NCI-H526 (cell line): ENCODE results near the gene SBF2.
"Not testable (repeated sequence)": the region's sequence is repeated elsewhere in the genome, so short reads cannot be mapped to it uniquely, and the experiment has no call there.

Experiments used
- DNase-seq, 2 experiments: peaks; one replicate each; lab custom pipeline; 2025; lab: John Stamatoyannopoulos, UW

Gene SBF2

DNA sequence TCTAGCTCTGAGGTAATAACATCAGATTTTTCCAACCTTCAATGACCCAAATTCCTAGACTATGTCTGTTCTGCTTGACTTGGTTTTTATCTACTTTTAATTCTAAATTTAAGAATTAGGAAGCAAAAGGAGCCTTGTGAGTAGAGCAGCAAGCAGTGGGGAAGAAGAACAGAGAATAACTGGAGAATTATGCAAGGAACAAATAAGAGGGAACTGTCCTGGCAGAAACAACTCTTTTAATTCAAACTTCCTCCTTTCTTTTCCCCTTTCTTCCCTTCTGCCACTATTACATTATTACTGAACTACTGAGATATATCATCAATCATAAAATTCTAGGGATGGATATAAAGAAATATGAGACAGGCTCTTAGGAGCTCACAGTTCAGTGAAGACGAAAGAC lies 276.1 kb downstream of the SBF2 start:
- no peak for DNase-seq

DNA sequence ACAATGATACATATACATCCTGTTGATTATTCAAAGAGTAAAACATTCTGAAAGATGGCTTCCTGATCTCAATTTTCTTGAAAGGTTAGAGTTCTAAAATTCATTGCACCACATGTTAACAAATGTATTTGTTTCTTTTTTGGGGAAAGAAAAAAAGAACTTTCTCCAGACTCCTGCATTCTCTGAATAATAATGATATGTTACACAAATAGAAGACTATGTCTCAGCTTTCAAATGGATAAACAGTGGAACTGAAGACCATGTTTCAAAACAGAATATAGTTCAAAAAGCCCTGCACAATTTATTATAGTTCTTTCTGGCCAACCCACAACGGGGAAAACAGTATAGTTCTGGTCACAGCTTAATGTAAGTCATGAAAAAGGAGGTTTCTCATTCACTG lies 277.0 kb downstream of the SBF2 start:
- DNase-seq = no peak

DNA sequence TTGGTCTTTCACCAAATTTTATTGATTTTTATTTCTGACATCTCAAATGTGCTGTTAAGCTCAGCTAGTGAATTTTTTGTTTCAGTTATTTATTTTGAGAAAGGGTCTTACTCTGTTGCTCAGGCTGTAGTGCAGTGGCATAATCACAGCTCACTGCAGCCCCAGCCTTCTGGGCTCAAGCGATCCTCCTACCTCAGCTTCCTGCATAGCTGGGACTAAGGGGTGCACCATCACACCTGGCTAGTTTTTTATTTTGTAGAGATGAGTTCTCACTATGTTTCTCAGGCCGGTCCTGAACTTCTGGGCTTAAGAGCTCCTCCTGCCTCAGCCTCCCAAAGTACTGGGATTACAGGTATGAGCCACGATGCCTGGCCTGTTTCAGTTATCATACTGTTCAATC lies 282.0 kb downstream of the SBF2 start:
- DNase-seq = no peak

DNA sequence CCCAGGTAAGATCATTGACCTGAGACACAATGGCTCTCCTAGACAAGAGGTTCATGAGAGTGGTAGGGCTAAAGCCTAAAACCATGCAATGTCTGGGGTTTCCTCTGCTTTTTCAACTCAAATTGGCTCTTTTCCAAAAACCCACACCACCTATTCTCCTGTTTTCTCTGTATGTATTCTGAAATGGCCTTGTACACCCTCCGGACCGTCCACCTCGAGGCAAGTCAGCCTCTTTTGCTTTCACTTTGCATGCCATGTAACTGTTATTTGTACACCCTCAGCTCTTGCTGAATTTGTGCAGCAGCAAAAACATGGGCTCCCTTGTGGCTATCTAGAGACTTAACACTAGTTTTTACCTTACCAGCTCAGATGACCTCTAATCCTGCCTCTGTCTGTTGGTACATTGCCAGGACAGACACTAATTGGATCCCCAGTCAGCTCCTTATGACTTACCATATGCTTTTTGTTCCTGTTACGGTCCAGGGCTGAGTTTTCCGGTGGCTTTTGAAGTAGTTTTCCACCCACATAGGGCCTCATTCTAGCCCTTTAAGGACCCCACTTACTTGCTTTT lies 288.0 kb downstream of the SBF2 start:
- DNase-seq = no peak

DNA sequence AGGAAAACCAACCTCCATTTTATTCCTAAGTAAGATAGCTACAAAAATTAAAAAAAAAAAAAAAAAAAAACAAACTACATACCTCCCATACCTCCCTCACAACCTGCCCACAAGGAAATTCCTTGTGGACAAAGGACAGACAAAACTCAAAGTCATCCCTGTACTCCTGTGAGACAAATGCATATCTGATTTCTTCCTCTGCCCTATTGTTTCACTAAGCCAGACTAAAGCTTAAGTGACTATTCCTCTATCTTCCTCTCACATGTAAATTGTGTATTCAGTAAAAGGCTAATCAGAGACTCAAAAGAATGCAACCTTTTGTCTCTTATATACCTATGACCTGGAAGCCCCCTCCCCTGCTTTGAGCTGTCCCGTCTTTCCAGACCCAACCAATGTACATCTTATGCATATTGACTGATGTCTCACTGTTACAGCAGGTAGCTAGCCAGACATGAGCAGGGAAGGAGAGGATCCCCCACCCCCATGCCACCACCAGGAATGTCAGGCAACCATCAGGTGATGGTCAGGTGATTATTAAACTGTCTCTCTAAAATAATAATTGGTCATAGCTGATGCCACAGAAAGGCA lies 289.4 kb downstream of the SBF2 start:
- no peak for DNase-seq

DNA sequence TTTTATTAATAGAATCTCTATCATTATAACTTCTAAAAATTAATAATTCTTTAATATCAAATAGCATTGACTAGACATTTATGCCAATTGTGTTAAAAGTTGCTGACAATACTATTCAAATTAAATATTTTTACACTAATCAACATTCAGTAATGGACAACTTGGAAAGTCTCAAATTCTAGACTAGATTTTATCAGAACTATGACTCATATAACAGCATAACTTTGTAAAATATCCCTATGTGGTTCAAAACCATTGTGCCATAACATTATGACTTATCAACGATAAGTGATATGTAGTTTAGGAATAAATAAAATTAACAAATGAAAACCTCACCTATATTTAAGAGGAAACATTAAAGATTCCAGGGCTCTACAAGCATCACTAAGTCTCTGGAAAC lies 291.8 kb downstream of the SBF2 start:
- DNase-seq = no peak

DNA sequence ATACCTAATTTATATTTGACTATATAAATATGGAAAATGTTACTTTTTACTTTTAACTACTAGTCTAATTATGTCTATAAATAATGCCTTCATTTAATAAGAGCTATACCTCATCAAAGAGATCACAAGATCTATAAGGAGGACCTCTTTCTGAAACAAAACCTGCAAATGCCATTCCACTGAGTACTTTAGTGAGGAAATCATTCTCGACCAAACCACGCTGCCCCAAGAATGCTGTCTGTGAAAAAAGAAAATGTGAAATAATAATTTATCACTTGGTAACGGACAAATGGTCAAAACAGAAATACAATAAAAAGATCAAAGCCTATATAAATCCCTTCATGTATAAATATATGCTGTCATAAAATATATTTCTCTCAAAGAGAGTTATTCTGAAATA lies 301.7 kb downstream of the SBF2 start:
- DNase-seq = no peak

DNA sequence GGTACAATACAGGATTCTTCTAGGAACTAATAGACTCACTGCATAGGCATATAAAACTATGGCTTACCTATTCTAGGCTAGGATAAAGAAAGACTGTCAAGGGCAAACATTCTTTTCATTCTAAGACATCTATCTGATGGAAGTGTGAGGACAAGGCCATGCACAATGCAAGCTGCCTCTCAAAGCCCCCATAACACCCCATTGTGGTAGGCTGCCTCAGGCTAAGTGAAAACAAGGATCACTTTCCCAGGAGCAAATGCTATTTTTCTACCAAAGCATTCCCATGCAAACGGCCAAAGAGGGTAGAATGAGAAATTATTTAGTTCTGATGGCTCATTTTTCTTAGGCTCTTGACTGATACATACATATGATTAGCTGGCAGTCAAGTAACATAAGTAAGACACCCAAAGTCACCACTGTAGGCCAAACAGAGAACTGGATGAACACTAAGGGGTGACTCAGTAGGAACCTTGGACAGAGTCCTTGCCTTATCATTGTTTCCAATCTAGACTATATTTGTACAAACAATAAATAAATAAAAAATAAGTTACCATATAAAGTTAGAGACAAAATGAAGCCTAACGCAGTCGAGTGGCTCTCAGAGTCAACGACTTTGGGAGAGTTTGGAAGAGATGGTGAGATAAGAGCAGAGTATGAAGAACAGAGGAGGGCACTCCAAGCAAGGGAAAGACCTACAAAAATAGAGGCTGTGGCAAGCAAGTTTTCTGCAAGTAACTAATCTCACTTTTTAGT lies 303.6 kb downstream of the SBF2 start:
- peak in 1 of 2 experiments; percentile 4 for DNase-seq

DNA sequence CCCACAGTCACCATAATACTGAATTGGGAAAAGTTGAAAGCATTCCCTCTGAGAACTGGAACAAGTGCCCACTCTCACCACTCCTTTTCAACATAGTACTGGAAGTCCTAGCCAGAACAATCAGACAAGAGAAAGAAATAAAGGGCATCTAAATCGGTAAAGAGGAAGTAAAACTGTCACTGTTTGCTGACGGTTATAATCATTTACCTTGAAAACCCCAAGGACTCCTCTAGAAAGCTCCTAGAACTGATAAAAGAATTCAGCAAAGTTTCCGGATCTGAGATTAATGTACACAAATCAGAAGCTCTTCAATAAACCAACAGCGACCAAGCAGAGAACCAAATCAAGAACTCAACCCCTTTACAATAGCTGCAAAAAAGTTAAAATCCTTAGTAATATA lies 306.7 kb downstream of the SBF2 start:
- DNase-seq = not testable (repeated sequence)

DNA sequence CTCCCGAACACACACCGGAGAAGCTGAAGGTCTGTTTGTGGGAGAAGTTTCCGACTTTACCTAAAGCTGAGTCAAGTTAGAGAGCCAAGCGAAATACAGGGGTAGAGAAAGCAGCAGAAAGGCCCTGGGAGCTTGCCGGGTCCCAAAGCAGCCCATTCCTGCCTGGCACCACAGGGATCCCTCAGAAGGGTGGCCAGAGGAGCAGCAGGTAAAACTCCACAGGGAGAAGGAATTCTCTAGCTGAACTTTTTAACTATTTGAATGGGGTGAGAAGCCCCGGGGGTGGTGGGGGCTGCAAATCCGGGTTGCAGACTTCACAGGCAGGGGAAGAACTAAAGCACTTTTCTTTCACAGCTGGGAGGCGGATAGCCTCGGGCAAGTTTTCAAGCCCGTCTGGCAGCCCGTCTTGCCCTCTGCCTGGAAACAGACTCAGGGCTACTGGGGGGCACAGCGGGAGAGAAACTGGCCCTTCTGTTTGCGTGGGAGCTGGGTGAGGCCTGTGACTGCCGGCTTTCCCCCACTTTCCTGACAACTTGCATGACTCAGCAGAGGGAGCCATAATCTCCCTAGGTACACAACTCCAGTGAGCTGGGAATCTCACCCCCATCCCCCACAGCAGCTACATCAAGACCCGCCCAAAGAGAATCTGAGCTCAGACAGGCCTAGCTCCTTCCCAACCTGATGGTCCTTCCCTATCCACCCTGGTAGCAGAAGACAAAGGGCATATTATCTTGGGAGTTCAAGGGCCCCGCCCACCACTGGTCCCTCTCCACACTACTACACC lies 311.0 kb downstream of the SBF2 start:
- peak; percentile 89 to 93 for DNase-seq

DNA sequence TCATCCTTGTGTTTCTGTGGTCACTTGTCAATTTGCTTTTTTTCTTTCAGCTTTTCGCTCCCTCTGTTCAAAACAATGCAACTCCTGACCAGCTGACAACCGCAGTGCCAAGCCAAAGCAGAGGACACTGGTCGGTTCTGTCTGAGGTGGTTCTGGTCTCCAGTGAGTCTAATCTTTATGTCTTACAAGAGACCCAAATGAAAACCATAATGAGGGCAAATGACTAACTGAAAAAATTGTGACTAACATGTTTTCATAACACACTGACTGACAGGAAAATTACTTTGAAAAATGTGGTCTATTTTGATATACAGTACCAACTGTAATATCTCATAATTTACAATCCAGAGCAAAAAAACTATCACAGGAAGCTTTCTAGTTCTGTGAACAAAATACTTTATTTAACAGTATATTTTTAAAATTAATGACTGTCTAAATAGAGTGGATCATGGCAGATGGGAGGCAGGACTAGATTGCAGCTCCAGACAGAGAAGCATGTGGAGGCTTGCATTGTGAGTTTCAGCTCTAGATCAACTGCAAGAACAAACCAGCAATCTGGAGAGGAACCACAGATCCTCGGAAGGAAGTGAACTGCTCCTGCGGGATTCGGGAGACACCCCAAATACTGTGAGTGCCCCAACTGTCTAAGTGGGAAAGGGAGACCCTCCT lies 311.8 kb downstream of the SBF2 start:
- DNase-seq = no peak

DNA sequence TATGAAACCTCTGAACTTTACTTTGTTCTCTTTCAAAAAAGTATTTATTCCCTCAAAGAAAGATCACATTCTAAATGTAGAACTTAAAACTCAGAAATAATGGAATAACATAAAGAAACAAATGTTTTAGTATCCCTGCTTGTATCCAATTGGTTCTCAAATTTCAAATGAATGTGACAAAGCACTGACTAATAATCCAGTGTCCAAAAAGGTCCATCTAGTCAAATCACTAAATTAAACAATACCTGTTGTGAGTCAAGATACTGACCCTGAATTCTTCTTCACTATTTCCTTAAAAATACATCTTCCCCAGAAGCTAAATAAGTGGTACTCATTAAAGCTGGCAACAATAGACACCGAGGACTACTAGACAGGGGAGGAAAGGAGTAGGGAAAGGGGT lies 313.1 kb downstream of the SBF2 start:
- DNase-seq = no peak

DNA sequence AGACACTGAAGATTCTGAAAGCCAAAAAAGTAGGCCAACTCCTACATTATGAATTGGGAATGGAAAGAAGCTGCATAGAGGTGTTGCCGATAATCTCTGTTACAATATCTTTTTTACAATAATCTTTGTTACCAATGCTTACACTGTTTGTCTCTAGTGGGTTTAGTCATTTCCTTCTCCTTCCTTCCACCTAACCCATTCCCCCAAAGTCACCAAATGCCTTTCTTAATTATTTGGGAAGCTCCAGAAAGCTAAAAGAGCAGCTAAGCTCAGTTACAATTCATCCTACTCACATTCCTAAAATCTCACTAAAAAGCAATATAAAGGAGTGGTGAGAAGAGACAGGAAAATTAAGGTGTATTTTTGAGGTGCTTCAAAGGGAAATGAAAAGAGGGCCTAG lies 316.5 kb downstream of the SBF2 start:
- no peak for DNase-seq

DNA sequence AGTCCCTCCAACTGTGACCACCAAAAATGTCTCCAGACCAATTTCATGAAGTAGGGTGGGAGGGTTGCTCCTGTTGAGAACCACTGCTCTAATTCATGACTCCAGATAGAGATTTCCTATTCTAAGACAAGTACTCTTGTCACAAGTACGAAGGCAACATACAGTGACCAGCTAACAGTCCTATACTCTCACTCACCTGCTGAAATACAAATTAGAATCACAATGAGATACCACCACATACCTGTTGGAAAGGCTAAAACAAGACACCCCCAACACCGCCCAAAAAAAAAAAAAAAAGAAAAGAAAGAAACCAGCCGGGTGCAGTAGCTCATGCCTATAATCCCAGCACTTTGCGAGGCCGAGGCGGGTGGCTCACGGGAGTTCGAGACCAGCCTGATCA lies 319.6 kb downstream of the SBF2 start:
- no peak for DNase-seq

DNA sequence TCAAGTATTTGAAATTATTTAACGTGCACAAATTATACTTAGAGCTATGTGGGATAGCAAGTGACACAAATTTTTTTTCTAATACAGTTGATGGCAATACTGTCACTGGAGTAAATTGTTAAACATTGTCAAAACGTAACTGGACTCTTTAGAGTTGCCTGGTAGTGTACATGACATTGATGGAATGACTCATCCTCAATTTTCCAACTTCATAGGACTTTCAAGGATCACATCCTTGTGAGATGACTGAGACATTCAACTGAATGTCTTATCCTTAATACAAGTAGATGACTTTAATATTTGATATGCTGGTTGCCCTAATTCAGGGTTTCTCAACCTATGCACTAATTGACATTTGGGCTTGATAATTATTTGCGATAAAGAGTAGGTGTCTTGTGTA lies 320.1 kb downstream of the SBF2 start:
- DNase-seq = no peak

DNA sequence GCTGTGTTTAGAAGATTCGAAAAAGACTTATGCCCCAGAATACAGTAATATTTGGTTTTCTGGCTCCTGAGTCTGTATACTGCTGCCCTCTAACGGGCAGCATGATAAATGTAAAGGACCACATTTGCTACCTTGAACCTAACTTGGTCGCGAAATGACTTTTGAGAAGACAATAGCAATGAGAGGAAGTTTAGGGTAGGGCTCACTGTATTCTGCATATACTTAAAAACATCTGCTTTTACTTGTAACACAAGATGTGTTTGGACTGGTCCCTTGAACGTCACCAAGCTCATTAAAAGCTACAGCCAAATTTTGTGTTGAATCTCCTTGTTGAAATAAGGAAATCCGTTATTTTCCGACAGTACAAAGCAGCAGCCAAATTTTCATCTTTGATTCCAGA lies 321.0 kb downstream of the SBF2 start:
- peak; percentile 75 to 81 for DNase-seq

DNA sequence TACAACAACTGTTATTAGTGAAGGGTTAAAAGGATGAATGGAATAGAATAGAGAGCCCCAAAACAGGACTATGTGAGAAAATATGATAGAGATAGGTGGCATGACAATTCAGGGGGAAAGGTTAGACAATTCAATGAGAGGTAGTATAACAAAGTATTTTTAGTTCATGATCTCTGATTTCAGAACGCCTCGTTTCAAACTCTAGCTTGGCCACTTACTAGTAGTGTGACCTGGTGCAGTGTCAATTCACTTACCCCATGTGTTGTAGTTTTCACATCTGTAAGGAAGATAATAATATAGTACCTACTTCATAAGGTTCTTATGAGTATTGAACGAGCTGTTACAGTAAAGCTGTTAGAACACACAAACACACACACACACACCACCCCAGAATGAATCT lies 322.1 kb downstream of the SBF2 start:
- DNase-seq = no peak

DNA sequence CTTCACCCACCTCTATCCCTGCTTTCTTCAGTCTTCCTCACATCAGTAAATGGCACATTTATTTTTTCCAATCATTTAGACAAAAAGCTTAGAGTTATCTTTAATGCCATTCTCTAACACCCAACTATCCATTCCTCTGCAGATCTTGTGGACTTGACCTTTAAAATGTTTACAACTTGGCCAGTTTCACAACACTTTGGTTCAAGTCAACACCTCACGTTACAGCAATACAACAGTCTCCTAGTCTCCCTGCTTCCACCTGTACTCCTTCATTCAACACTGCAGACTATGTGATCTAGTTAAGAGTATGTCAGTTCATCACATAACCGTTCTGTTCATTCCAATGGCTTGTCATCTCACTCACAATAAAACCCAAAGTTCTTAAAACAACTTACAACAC lies 325.0 kb downstream of the SBF2 start:
- no peak for DNase-seq

DNA sequence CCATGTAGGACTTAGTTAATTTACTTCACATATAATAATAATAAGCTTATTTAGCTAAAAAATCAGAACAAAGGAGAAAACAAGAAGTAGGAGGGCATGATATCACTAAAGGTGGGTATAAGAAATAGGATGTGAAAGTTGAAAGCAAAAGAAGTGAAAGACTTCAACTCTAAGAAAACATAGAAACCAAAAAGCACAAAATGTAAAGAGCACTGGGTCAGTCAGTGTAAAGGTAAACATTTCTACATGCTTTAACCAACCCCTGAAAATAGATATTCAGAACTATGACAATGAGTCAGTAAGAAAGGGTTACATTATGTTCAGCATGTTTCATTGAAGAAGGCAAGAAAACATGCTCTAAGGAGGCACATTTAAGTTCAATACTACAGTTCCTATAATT lies 331.3 kb downstream of the SBF2 start:
- no peak for DNase-seq

DNA sequence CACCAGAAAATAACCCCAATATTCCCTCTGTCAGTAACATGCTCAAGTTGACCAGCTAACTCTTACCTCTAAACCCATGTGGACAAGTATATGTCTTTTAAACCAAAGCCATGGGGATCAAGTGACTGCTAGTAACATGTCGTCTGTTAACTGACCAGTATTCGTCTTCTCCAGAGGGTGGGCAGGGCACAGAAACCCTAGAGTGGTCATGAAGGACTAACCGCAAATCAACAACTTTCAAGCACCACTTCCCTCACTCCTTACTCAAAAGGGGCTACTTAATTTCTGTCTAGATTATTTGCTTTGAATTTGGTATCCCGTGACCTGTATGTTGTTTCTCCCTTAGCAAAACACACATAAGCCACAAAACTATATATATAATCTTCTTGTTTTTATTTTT lies 336.9 kb downstream of the SBF2 start:
- DNase-seq = no peak

DNA sequence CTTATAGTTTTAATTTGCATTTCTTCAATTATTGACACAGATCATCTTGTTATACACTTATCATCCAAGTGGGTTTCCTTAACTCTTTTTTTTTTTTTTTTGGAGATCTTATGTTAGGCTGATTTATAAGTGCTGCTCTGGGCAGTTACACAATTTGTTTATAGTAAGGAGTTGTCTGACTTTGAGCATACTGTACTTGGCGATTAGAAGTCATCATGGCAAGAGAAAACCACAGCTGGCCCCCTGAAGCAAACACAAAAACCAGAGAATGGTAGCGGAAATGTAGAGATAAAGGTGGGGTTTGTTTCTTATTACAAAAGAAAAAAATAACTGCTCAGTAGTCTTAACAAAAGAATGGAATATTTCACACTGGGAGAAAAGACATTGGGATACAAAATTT lies 337.5 kb downstream of the SBF2 start:
- DNase-seq = no peak

DNA sequence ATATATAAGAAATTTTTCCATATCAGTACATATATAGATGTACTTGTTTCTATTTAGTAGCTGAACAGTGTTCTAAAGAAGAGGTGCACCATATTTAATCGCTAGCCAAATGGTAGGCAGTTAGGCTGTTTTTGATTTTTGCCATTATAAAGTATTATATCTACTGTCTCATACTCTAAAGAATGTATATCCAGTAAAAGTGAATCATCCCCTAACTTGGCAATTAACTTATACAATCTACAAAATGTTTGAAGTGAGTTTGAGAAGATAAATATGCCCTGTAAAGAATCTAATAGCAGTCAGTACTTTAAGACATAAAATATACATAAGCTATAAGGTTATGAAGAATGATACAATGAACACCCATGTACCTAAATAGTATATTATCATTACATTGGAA lies 338.6 kb downstream of the SBF2 start:
- no peak for DNase-seq
